Tongue (tissue), 2 donors: ENCODE results near the gene RFC5. TPM values are rescaled to one million over a fixed set of nuclear protein-coding genes. Genes with fewer than 3 reads are reported as not detected.
"Not testable (repeated sequence)": the region's sequence is repeated elsewhere in the genome, so short reads cannot be mapped to it uniquely, and the experiment has no call there.

ENCODE experiments used
- DNase-seq: peaks from one replicate; pipeline ENCODE4 v3.0.0-alpha.2; 2015
- total RNA-seq: library from RNA; depleted of rRNA; stranded (reverse); fragments of >200 nt; gene quantifications from one replicate; pipeline ENCODE4 v1.2.3, GENCODE V29; 2014

Gene RFC5
- total RNA-seq = 20.0 TPM

- peak; percentile 99 for DNase-seq
Observed at GRCh38 chr12:118016424-118017264, at the start of gene RFC5. RFC5 (plus strand) TSS chr12:118016703; CDS start chr12:118016828, 125 bp downstream.

GRCh38 chr12:117967043-117967442 is 49.5 kb upstream of the RFC5 start:
- no peak for DNase-seq

GRCh38 chr12:117967512-117967911 is 49.0 kb upstream of the RFC5 start:
- DNase-seq = no peak

GRCh38 chr12:117968151-117968789 is 48.2 kb upstream of the RFC5 start:
- no peak for DNase-seq

GRCh38 chr12:117968826-117969659 is 47.5 kb upstream of the RFC5 start, which contains the start of gene KSR2:
KSR2 (minus strand) TSS chr12:117968990; CDS start chr12:117968255, 735 bp downstream.
- peak; percentile 62 for DNase-seq

GRCh38 chr12:117970334-117970733 is 46.2 kb upstream of the RFC5 start:
- no peak for DNase-seq

- no peak for DNase-seq
Observed at GRCh38 chr12:117972301-117972700, 44.2 kb upstream of the RFC5 start.

- DNase-seq = no peak
Observed at GRCh38 chr12:117975006-117975405, 41.5 kb upstream of the RFC5 start.

GRCh38 chr12:117977373-117977772 is 39.1 kb upstream of the RFC5 start:
- DNase-seq = no peak

GRCh38 chr12:117980616-117981015 is 35.9 kb upstream of the RFC5 start:
- DNase-seq = no peak

GRCh38 chr12:117981267-117981666 is 35.2 kb upstream of the RFC5 start:
- DNase-seq = no peak

- no peak for DNase-seq
Observed at GRCh38 chr12:117985182-117985581, 31.3 kb upstream of the RFC5 start.

- DNase-seq = no peak
Observed at GRCh38 chr12:117986705-117987469, 29.6 kb upstream of the RFC5 start.

- DNase-seq = no peak
Observed at GRCh38 chr12:117994551-117995438, 21.7 kb upstream of the RFC5 start.

GRCh38 chr12:117998719-117999118 is 17.8 kb upstream of the RFC5 start:
- DNase-seq = no peak

GRCh38 chr12:117999806-118000205 is 16.7 kb upstream of the RFC5 start:
- not testable (repeated sequence) for DNase-seq

- no peak for DNase-seq
Observed at GRCh38 chr12:118010903-118011302, 5.6 kb upstream of the RFC5 start.

GRCh38 chr12:118011377-118011776 is 5.1 kb upstream of the RFC5 start:
- no peak for DNase-seq

- no peak for DNase-seq
Observed at GRCh38 chr12:118011961-118012360, 4.5 kb upstream of the RFC5 start.

GRCh38 chr12:118013283-118013682 is 3.2 kb upstream of the RFC5 start:
- DNase-seq = no peak

- no peak for DNase-seq
Observed at GRCh38 chr12:118015306-118015705, 1.2 kb upstream of the RFC5 start.
